HG02763 (cell line): ENCODE results near the gene DLGAP4.
"Not testable (repeated sequence)": the region's sequence is repeated elsewhere in the genome, so short reads cannot be mapped to it uniquely, and the experiment has no call there.

Experiments
- ATAC-seq: cut with Tn5 transposase; IDR thresholded peaks from one replicate; pipeline ENCODE4 v1.9.1; 2021; ENCODE audit warnings: mild to moderate bottlenecking, moderate library complexity; ENCODE audit not compliant: unreplicated experiment

Gene DLGAP4

GRCh38 chr20:36467076-36467999 lies 161.2 kb downstream of the DLGAP4 start:
- ATAC-seq: no peak

GRCh38 chr20:36468149-36469000 lies 162.2 kb downstream of the DLGAP4 start:
- ATAC-seq: no peak

GRCh38 chr20:36469973-36470372 lies 163.8 kb downstream of the DLGAP4 start:
- no peak for ATAC-seq

- ATAC-seq: no peak
These were observed 165.9 kb downstream of the DLGAP4 start for GRCh38 chr20:36471885-36472636.

- no peak for ATAC-seq
These were observed 166.5 kb downstream of the DLGAP4 start for GRCh38 chr20:36472637-36473090.

- no peak for ATAC-seq
These were observed 167.0 kb downstream of the DLGAP4 start for GRCh38 chr20:36473164-36473563.

- no peak for ATAC-seq
These were observed 168.4 kb downstream of the DLGAP4 start for GRCh38 chr20:36474563-36474962.

GRCh38 chr20:36475054-36475453 lies 168.9 kb downstream of the DLGAP4 start:
- not testable (repeated sequence) for ATAC-seq

- no peak for ATAC-seq
These were observed 171.3 kb downstream of the DLGAP4 start for GRCh38 chr20:36477475-36477874.

- no peak for ATAC-seq
These were observed 172.2 kb downstream of the DLGAP4 start for GRCh38 chr20:36478137-36478905.

GRCh38 chr20:36479938-36480337 lies 173.8 kb downstream of the DLGAP4 start:
- no peak for ATAC-seq

GRCh38 chr20:36480456-36481048 lies 174.4 kb downstream of the DLGAP4 start:
- no peak for ATAC-seq

- ATAC-seq: no peak
These were observed 175.4 kb downstream of the DLGAP4 start for GRCh38 chr20:36481380-36482043.

- no peak for ATAC-seq
These were observed 175.9 kb downstream of the DLGAP4 start for GRCh38 chr20:36482044-36482473.

- ATAC-seq: no peak
These were observed 177.2 kb downstream of the DLGAP4 start for GRCh38 chr20:36483209-36483918.

GRCh38 chr20:36483919-36484808 lies 178.0 kb downstream of the DLGAP4 start:
- ATAC-seq: no peak

- ATAC-seq: no peak
These were observed 179.1 kb downstream of the DLGAP4 start for GRCh38 chr20:36485286-36485685.

- no peak for ATAC-seq
These were observed 180.9 kb downstream of the DLGAP4 start for GRCh38 chr20:36487069-36487468.
